Body of pancreas (tissue), 4 donors: Measurements from ENCODE around the gene VPS13C. TPM values are rescaled to one million over a fixed set of nuclear protein-coding genes. Genes with fewer than 3 reads are reported as not detected.
"Not testable (repeated sequence)": the region's sequence is repeated elsewhere in the genome, so short reads cannot be mapped to it uniquely, and the experiment has no call there.

Experiments used
- ATAC-seq: fragments of 150-250 bp; one replicate; pipeline ENCODE4 v1.9.1; 2016
- DNase-seq, 4 donors: peaks; one replicate each; pipeline ENCODE4 v3.0.0-alpha.2; 2019
- H3K27ac ChIP-seq, 4 donors: fragments of 200-600 bp; sonication (generic); 1 replicate in 3 of 4; 2 replicates in 1 of 4; pipeline versions ENCODE4 v1.5.1 to v1.6.1; 2016 to 2019; ENCODE audit warnings: mild to moderate bottlenecking in 1 of 4, mixed read lengths in 1 of 4, moderate library complexity in 1 of 4
- H3K27me3 ChIP-seq, 2 donors: fragments of 200-600 bp; sonication (generic); one replicate each; pipeline ENCODE4 v1.6.0; 2016; ENCODE audit warnings: mild to moderate bottlenecking in 1 of 2
- H3K36me3 ChIP-seq, 2 donors: fragments of 200-600 bp; sonication (generic); replicated peaks in 1 of 2; 2 replicates each; pipeline ENCODE4 v1.5.1; 2016; ENCODE audit warnings: low read depth in 2 of 2; ENCODE audit not compliant: insufficient read depth in 1 of 2
- H3K4me1 ChIP-seq: fragments of 200-600 bp; sonication (generic); one replicate; pipeline ENCODE4 v1.6.0; 2016
- H3K4me3 ChIP-seq, 2 donors: fragments of 200-600 bp; sonication (generic); 1 replicate in 1 of 2; 2 replicates in 1 of 2; pipeline ENCODE4 v1.5.1; 2016 to 2019
- H3K9me3 ChIP-seq, 3 donors: fragments of 200-600 bp; sonication (generic); 1 replicate in 2 of 3; 2 replicates in 1 of 3; pipeline ENCODE4 v1.5.1; 2016
- CTCF ChIP-seq, 7 experiments: fragments of 450-650 bp in 4 of 7; fragments of 200-600 bp in 3 of 7; sonication (generic) in 3 of 7; IDR thresholded peaks; one replicate each; pipeline ENCODE4 v1.5.1; 2016 to 2019; ENCODE audit warnings: antibody characterized with exemption in 7 of 7
- POLR2A ChIP-seq, 3 donors: fragments of 450-650 bp; IDR thresholded peaks; one replicate each; pipeline ENCODE4 v1.6.1; 2016; ENCODE audit warnings: antibody characterized with exemption in 3 of 3, mild to moderate bottlenecking in 2 of 3
- WGBS, 2 donors: methylation state at CpG; one replicate each; pipeline ENCODE4 v1.1.5; 2017; 5-methylcytosine and 5-hydroxymethylcytosine counted together
- intact Hi-C: fragments of 100-400 bp; cut with DNase I; formaldehyde crosslinking; loops from one replicate; pipeline ENCODE4 v1.15.1; 2023
- total RNA-seq, 2 donors: library from RNA; depleted of rRNA; stranded (reverse); fragments of >200 nt; gene quantifications; one replicate each; pipeline ENCODE4 v1.1.0, GENCODE V29; 2016

VPS13C gene
- total RNA-seq, 2 donors from 2014 or later = 67.2 to 68.6 TPM

GRCh38 chr15:62051166-62051565 lies 9.1 kb downstream of the VPS13C start:
- Histone ChIP-seq H3K27ac (no peak overlapping the region), H3K36me3 (no peaks in the 10 kb centered on the region), H3K4me3 (no peak overlapping the region), H3K9me3 (no peaks in the 10 kb centered on the region), H3K4me1 (peaks cover 27% of the 10 kb centered on the region), H3K27me3 (no peaks in the 10 kb centered on the region)
- ATAC-seq (no peak), DNase-seq (no peak)
- WGBS, 2 donors = 94 to 95% methylated on average over 4 of the region's 4 CpGs
- intact Hi-C loops = no loop called here
- TF ChIP-seq CTCF (IDR thresholded peaks at IDR 0.05) = no peak
- no peak for TF ChIP-seq POLR2A (IDR thresholded peaks at IDR 0.05)

GRCh38 chr15:62050115-62050514 lies 10.1 kb downstream of the VPS13C start:
- H3K36me3 ChIP-seq = no peaks in the 10 kb centered on the region
- peaks cover 30% of the 10 kb centered on the region for H3K4me1 ChIP-seq
- no peak for ATAC-seq
- H3K9me3 ChIP-seq = no peaks in the 10 kb centered on the region
- 39 to 56% methylated on average over 1 of the region's 1 CpG for WGBS, 2 donors
- no peak for DNase-seq
- peak overlapping the region in 1 of 4 donors; percentile 13 for H3K27ac ChIP-seq
- intact Hi-C loops = no loop called here
- no peak overlapping the region for H3K4me3 ChIP-seq
- TF ChIP-seq POLR2A (IDR thresholded peaks at IDR 0.05) (no peak), CTCF (IDR thresholded peaks at IDR 0.05) (no peak)
- no peaks in the 10 kb centered on the region for H3K27me3 ChIP-seq

GRCh38 chr15:62048254-62048653 lies 12.0 kb downstream of the VPS13C start:
- WGBS, 2 donors = 93 to 97% methylated on average over 4 of the region's 4 CpGs
- H3K27ac ChIP-seq, H3K36me3 ChIP-seq, DNase-seq, H3K4me3 ChIP-seq, H3K9me3 ChIP-seq, H3K27me3 ChIP-seq, ATAC-seq, intact Hi-C loops: not testable (repeated sequence)
- peaks cover 12% of the 10 kb centered on the region for H3K4me1 ChIP-seq

- Histone ChIP-seq H3K27me3 (no peaks in the 10 kb centered on the region), H3K9me3 (no peaks in the 10 kb centered on the region), H3K36me3 (no peaks in the 10 kb centered on the region), H3K4me1 (peaks cover 8% of the 10 kb centered on the region), H3K27ac (no peak overlapping the region), H3K4me3 (no peak overlapping the region)
- TF ChIP-seq POLR2A (IDR thresholded peaks at IDR 0.05) = no peak
- TF ChIP-seq CTCF (IDR thresholded peaks at IDR 0.05) = no peak
- WGBS, 2 donors = 77 to 87% methylated on average over 2 of the region's 2 CpGs
- no peak for ATAC-seq
- intact Hi-C loops = no loop called here
- no peak for DNase-seq
These were observed 12.9 kb downstream of the VPS13C start for GRCh38 chr15:62047282-62047827.

GRCh38 chr15:62046078-62046743 lies 14.0 kb downstream of the VPS13C start:
- no peaks in the 10 kb centered on the region for H3K27me3 ChIP-seq
- H3K36me3 ChIP-seq = no peaks in the 10 kb centered on the region
- H3K27ac ChIP-seq = no peak overlapping the region
- no peaks in the 10 kb centered on the region for H3K9me3 ChIP-seq
- intact Hi-C loops = no loop called here
- no peak overlapping the region for H3K4me3 ChIP-seq
- H3K4me1 ChIP-seq = peaks cover 14% of the 10 kb centered on the region
- DNase-seq (no peak), ATAC-seq (no peak)
- no peak for TF ChIP-seq CTCF (IDR thresholded peaks at IDR 0.05)
- TF ChIP-seq POLR2A (IDR thresholded peaks at IDR 0.05) = no peak
- WGBS, 2 donors = 75 to 87% methylated on average over 5 of the region's 5 CpGs
